AG09319 (cell line): ENCODE measurements around the gene ACSL3.

Experiments used
- DNase-seq: peaks from one replicate; pipeline ENCODE4 v3.0.0-alpha.2; 2010; ENCODE audit warnings: low read depth; ENCODE audit errors: extremely low read depth
- CTCF ChIP-seq: IDR thresholded peaks from 2 replicates; pipeline ENCODE4 v1.5.1; 2011; ENCODE audit warnings: low read depth, mild to moderate bottlenecking, inconsistent platforms, low read length, moderate library complexity

Gene ACSL3

GRCh38 chr2:222939208-222939856 lies 78.5 kb downstream of the ACSL3 start:
- DNase-seq: no peak
- TF ChIP-seq CTCF: peak; percentile 83

- no peak for DNase-seq
- no peak for TF ChIP-seq CTCF
These were observed 79.1 kb downstream of the ACSL3 start for GRCh38 chr2:222939979-222940378.

GRCh38 chr2:222941510-222942032 lies 80.7 kb downstream of the ACSL3 start:
- no peak for DNase-seq
- TF ChIP-seq CTCF: no peak

- no peak for DNase-seq
- no peak for TF ChIP-seq CTCF
These were observed 81.7 kb downstream of the ACSL3 start for GRCh38 chr2:222942561-222942960.

GRCh38 chr2:222942977-222943376 lies 82.1 kb downstream of the ACSL3 start:
- TF ChIP-seq CTCF: no peak
- DNase-seq: no peak

- TF ChIP-seq CTCF: no peak
- DNase-seq: peak; percentile 36
These were observed 83.0 kb downstream of the ACSL3 start for GRCh38 chr2:222943820-222944219.

- no peak for DNase-seq
- no peak for TF ChIP-seq CTCF
These were observed 83.7 kb downstream of the ACSL3 start for GRCh38 chr2:222944552-222944951.
